Measurements from ENCODE around the gene SPATC1L.

SPATC1L gene

GRCh38 chr21:46122237-46122671 is 62.0 kb downstream of the SPATC1L start:
- DNase-seq (ENCODE audit: low spot score), result no peak
- FAIRE-seq, result no peak

- FAIRE-seq, result no peak
- DNase-seq (ENCODE audit: low spot score), result no peak
Measured at GRCh38 chr21:46121286-46122221, 62.7 kb downstream of the SPATC1L start.

DNA sequence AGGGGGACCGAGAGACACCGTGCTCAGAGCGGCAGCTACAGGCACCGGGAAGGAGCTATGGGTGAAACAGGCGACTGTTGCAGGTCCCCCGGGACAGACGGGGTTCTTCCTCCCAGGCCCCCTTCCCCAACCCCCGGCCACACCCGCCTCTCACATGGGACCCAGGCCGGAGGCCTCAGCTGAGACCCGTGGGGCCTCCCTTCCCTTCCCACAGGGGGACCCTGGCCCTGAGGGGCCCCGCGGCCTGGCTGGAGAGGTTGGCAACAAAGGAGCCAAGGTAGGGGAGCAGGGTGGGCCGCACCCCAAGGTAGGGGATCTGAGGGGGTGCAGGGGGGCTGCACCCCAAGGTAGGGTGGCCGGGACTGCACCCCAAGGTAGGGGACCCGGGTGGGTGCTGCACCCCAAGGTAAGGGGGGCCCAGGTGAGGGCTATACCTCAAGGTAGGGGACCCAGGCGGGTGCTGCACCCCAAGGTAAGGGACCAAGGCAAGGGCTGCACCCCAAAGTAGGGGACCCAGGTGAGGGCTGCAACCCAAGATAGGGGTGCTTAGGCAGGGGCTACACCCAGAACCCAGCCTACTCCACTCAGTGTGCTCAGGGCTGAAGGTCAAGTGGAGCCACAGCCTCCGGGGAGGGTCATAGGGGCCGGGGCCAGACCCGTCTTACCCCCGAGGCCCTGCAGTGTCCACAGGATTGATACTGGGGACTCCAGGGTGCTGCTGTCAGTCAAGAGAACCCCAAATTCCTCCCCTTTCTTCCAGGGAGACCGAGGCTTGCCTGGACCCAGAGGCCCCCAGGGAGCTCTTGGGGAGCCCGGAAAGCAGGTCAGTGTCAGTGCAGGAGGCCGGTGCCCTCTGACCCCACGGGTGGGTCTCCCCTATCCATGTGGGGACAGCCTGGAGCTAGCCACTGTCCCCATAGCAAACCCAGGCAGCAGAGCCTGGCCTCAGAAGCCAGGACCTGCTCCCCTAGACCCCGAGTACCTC is 63.7 kb downstream of the SPATC1L start:
- DNase-seq (ENCODE audit: low spot score) (no peak), FAIRE-seq (no peak)

DNA sequence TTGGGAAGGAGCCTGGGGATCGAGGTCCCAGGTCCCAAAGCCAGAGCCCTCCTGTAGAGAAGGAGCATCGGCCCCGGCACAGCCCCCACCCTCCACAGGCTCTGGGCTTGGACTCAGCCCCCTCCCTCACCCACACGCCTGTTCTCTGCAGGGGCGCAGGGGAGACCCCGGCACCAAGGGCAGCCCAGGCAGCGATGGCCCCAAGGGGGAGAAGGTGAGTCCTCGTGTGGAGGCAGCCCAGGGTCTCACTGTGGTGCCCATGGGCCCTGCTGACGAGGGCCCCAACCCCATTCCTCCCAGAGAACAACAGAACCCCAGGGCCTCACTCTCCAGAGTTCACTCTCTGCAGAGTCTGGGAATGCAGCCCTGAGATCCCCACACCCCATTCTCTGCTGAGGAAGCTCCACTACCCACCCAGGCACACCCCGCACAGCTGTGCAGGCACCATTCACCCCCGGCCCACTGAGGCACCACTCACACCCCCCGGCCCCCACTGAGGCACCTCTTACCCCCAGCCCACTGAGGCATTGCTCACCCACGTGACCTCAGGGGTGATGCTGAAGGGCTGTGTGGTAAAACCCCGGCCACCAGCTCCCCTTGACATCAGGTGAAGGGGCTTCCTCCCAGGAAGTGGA is 64.5 kb downstream of the SPATC1L start:
- DNase-seq (ENCODE audit: low spot score) (no peak), FAIRE-seq (no peak)

DNA sequence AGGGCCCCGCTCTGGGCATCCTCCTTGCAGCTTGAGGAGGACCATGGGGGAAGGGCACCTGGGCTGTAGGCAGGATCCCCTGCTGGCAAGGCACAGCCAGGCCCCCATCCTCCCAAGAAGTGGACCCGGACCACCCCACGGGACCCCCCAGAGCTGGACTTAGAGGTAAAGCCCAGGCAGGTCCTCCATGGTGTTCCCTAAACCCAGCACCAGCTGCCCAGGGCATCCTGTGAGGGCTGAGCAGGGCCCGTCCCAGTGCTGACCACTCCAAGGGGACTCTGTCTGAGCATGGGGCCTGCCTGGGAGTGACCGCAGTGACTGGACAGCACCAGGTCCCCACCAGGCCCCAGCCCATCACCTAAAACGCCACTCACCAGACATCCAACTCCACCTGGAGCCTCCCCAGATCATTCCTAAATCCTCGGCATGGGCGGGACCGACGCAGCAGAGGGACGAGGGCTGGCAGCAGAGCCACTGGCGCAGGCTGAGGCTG is 65.1 kb downstream of the SPATC1L start:
- no peak for DNase-seq (ENCODE audit: low spot score)
- FAIRE-seq, result no peak

GRCh38 chr21:46118316-46119143 is 65.7 kb downstream of the SPATC1L start:
- FAIRE-seq (no peak), DNase-seq (ENCODE audit: low spot score) (no peak)

DNA sequence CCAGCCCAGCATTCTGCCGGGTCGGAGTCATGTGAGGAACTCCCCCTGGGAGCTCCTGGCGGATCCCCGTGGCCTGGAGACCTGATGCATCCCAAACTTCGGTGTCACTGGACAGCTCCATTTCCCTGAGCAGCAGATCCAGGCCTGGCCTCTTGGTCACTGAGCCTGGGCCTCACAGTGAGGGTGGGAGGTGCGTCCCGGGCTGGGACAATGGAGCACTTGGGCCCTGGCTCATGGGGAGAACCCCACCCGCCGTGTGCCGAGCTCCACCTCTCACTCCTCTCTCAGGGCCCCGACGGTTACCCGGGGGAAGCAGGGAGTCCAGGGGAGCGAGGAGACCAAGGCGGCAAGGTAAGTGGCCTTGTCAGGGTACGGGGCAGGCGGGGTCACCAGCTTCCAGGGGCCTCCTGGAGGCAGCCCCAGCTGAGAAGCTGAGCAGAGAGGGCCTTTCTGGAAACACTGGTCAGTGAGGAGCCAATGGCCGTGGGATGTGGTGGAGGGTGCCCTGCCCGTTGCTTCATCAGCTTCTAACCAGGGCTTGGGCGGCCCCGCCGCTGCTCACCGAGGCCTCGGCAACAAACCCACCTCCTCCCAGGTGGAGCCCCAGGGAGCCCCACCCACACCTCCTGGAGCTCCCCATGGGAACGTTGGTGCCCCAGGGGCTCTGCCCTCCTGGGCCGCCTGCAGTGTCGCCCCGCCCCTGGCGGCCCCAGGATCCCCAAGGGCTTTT is 66.5 kb downstream of the SPATC1L start:
- FAIRE-seq (no peak), DNase-seq (ENCODE audit: low spot score) (no peak)

DNA sequence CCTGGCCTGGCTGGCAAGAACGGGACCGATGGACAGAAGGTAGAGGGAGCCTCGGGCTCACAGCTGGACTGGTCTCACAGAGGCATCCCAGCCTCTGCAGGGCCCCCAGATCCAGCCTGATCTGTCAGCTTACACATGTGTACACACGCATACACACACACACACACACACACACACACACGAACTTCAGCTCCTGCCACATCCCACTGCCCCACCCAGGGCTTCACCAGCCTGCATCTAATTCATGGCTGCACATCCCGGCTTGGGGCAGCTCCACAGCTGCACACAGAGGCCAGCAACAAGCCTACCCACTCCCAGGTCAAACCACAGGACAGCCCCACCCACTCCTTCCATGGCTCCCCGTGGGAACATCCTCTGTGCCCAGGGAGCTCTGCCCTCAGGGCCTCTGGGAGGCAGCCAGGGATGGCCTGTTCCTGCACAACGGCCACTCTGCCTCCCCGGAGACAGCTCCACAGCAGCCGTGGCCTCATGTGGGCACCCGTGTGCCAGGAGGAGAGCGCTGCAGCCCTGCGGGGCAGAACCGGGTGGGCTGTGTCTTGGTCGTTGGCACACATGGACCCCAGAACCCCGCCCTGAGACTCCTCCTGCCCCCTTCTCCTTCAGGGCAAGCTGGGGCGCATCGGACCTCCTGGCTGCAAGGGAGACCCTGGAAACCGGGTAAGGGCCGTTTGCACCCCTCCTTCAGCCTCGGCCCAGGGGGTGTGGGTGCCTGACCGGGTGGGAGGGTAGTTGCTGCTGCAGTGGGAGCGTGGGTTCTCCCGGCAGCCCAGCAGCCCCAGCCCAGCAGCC is 67.3 kb downstream of the SPATC1L start:
- FAIRE-seq (no peak), DNase-seq (ENCODE audit: low spot score) (no peak)

GRCh38 chr21:46116189-46116775 is 68.0 kb downstream of the SPATC1L start:
- FAIRE-seq (no peak), DNase-seq (ENCODE audit: low spot score) (no peak)

GRCh38 chr21:46115441-46116188 is 68.6 kb downstream of the SPATC1L start:
- no peak for DNase-seq (ENCODE audit: low spot score)
- FAIRE-seq, result no peak

- DNase-seq (ENCODE audit: low spot score) (no peak), FAIRE-seq (no peak)
Measured at GRCh38 chr21:46114963-46115362, 69.3 kb downstream of the SPATC1L start.

DNA sequence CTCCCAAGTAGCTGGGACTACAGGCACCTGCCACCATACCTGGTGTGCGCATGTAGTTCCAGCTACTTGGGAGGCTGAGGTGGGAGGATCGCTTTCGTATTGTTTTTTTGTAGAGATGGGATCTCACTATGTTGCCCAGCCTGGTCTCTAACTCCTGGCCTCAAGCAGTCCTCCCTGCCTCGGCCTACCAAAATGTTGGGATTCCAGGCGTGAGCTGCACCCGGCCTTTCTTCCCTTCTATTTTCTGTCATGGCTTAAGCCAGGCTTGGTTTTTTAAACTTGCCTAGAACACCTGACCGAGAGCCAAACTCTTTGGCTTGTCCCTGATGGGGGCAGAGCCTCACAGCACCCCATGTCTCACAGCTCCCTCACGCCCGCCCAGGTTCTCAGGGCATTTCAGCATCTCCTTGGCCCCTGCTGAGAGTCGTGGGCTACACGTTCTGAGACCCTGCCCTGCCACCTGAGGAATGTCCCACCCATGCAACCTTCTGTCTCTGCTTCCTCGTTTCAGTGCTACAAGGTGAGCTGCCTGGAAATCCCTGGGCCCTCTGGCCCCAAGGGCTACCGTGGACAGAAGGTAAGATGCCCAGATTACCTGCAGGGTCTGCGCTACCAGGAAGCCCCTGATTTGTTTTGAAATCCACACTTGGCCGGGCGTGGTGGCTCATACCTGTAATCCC is 70.6 kb downstream of the SPATC1L start:
- DNase-seq (ENCODE audit: low spot score) (no peak), FAIRE-seq (no peak)

GRCh38 chr21:46112725-46113215 is 71.5 kb downstream of the SPATC1L start:
- DNase-seq (ENCODE audit: low spot score) (no peak), FAIRE-seq (no peak)

DNA sequence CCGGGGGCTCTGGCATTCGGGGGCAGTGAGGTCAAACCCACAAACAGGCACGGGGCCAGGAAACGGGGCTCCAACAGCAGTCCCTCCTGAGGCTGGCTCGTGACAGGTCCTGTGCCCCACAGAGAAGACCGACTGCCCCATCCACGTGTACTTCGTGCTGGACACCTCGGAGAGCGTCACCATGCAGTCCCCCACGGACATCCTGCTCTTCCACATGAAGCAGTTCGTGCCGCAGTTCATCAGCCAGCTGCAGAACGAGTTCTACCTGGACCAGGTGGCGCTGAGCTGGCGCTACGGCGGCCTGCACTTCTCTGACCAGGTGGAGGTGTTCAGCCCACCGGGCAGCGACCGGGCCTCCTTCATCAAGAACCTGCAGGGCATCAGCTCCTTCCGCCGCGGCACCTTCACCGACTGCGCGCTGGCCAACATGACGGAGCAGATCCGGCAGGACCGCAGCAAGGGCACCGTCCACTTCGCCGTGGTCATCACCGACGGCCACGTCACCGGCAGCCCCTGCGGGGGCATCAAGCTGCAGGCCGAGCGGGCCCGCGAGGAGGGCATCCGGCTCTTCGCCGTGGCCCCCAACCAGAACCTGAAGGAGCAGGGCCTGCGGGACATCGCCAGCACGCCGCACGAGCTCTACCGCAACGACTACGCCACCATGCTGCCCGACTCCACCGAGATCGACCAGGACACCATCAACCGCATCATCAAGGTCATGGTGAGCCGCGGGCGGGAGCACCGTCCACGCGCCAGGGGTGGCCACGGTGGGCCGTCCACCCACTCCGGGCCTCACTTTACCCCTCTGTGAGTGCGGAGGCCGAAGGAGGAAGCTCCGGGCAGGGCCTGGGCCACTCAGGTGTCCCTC is 72.2 kb downstream of the SPATC1L start:
- no peak for FAIRE-seq
- no peak for DNase-seq (ENCODE audit: low spot score)

DNA sequence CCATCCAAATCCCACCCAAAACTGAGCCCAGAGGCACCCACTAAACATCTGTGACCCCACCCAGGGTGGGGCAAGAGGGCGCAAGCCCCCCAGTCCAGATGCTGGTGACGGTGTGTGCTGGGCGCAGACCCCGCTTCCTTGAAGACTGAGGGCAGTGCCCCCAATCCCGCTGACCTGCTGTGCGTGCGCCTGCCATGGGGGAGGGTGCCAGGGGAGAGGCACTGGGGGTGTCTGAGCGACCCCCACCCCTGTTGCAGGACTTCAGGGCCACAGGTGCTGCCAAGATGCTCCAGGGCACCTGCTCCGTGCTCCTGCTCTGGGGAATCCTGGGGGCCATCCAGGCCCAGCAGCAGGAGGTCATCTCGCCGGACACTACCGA is 73.1 kb downstream of the SPATC1L start:
- FAIRE-seq (no peak), DNase-seq (ENCODE audit: low spot score) (no peak)
